Endothelial cell of umbilical vein (primary cell): ENCODE data around the gene WDR86.

ENCODE experiments used
- CTCF ChIP-seq, 2 donors: IDR thresholded peaks; 1 replicate in 1 of 2; 2 replicates in 1 of 2; pipeline ENCODE4 v1.5.1; 2011; ENCODE audit warnings: low read length in 2 of 2, mild to moderate bottlenecking in 2 of 2, moderate library complexity in 2 of 2, control low read depth in 1 of 2, inconsistent platforms in 1 of 2, low read depth in 1 of 2; ENCODE audit not compliant: insufficient read depth in 1 of 2; ENCODE audit errors: extremely low read depth in 1 of 2
- EZH2 ChIP-seq: IDR thresholded peaks from 2 replicates; pipeline ENCODE4 v1.6.1; 2012; ENCODE audit warnings: borderline replicate concordance, low read depth, mild to moderate bottlenecking, moderate library complexity, low read length, inconsistent platforms; ENCODE audit not compliant: severe bottlenecking
- FOS ChIP-seq: IDR thresholded peaks from 2 replicates; pipeline ENCODE4 v1.6.1; 2011; ENCODE audit warnings: mild to moderate bottlenecking, low read length, moderate library complexity, borderline replicate concordance; ENCODE audit not compliant: insufficient read depth
- JUN ChIP-seq: IDR thresholded peaks from 2 replicates; pipeline ENCODE4 v1.6.1; 2011; ENCODE audit warnings: borderline replicate concordance, low read depth; ENCODE audit not compliant: insufficient read length, insufficient read depth
- MAX ChIP-seq: IDR thresholded peaks from 2 replicates; pipeline ENCODE4 v1.6.1; 2011; ENCODE audit not compliant: insufficient read depth, insufficient read length
- MYC ChIP-seq: IDR thresholded peaks from one replicate; pipeline ENCODE4 v1.6.1; 2011; ENCODE audit warnings: mild to moderate bottlenecking, low read depth, low read length
- POLR2A ChIP-seq: IDR thresholded peaks from 2 replicates; pipeline ENCODE4 v1.6.1; 2012; ENCODE audit warnings: low read depth, mild to moderate bottlenecking, control low read depth, low read length
- POLR2AphosphoS5 ChIP-seq: IDR thresholded peaks from 2 replicates; pipeline ENCODE4 v1.6.1; 2012; ENCODE audit warnings: low read depth, mild to moderate bottlenecking, control low read depth, low read length, moderate library complexity; ENCODE audit not compliant: insufficient read depth

- TF ChIP-seq MAX (no peak), CTCF (IDR thresholded peaks at IDR 0.05; ENCODE audit: extremely low read depth in 1 of 2, insufficient read depth in 1 of 2, low read depth in 1 of 2, low read length in 2 of 2) (no peak), POLR2A (no peak), EZH2 (no peak), POLR2AphosphoS5 (no peak), MYC (no peak), JUN (no peak), FOS (no peak)
Observed at GRCh38 chr7:151427705-151428377, 18.0 kb upstream of the WDR86 start.
